ENCODE results near the gene PRPF38B.

- TF ChIP-seq POLR2AphosphoS5 (IDR thresholded peaks at IDR 0.05; ENCODE audit: low read depth, low read length) (no peak), TAF1 (IDR thresholded peaks at IDR 0.05; ENCODE audit: borderline replicate concordance, insufficient read depth, low read length) (no peak), FOXP2 (optimal IDR thresholded peaks at IDR 0.05; ENCODE audit: borderline replicate concordance, extremely low read depth, extremely low read length, insufficient read depth) (no peak)
These were observed 45.9 kb upstream of the PRPF38B start for GRCh38 chr1:108646265-108646647.
